Measurements from ENCODE around the gene TMC4.

Gene TMC4

GRCh38 chr19:54136864-54137698 is 35.9 kb downstream of the TMC4 start:
- peak overlapping the region; percentile 88 for H3K4me3 ChIP-seq (replicated peaks; ENCODE audit: low read depth, low read length)
- peak; percentile 99 for DNase-seq (ENCODE audit: extremely low read depth, insufficient read length)
- H3K36me3 ChIP-seq (ENCODE audit: control insufficient read depth, insufficient read depth, low read length), result peaks cover 8% of the 10 kb centered on the region
- no peak for TF ChIP-seq CTCF (IDR thresholded peaks at IDR 0.05; ENCODE audit: insufficient read depth, low read length, poor library complexity, severe bottlenecking)
- no peaks in the 10 kb centered on the region for H3K27me3 ChIP-seq (replicated peaks; ENCODE audit: control insufficient read depth, insufficient read depth, low read length)

GRCh38 chr19:54136086-54136863 is 36.7 kb downstream of the TMC4 start:
- Histone ChIP-seq H3K27me3 (replicated peaks; ENCODE audit: control insufficient read depth, insufficient read depth, low read length) (no peaks in the 10 kb centered on the region), H3K36me3 (ENCODE audit: control insufficient read depth, insufficient read depth, low read length) (peaks cover 9% of the 10 kb centered on the region), H3K4me3 (replicated peaks; ENCODE audit: low read depth, low read length) (peak overlapping the region; percentile 69)
- no peak for DNase-seq (ENCODE audit: extremely low read depth, insufficient read length)
- TF ChIP-seq CTCF (IDR thresholded peaks at IDR 0.05; ENCODE audit: insufficient read depth, low read length, poor library complexity, severe bottlenecking), result no peak

GRCh38 chr19:54133957-54134590 is 38.9 kb downstream of the TMC4 start:
- DNase-seq (ENCODE audit: extremely low read depth, insufficient read length), result no peak
- Histone ChIP-seq H3K4me3 (replicated peaks; ENCODE audit: low read depth, low read length) (no peak overlapping the region), H3K36me3 (ENCODE audit: control insufficient read depth, insufficient read depth, low read length) (peaks cover 14% of the 10 kb centered on the region), H3K27me3 (replicated peaks; ENCODE audit: control insufficient read depth, insufficient read depth, low read length) (no peaks in the 10 kb centered on the region)
- TF ChIP-seq CTCF (IDR thresholded peaks at IDR 0.05; ENCODE audit: insufficient read depth, low read length, poor library complexity, severe bottlenecking), result no peak

- Histone ChIP-seq H3K27me3 (replicated peaks; ENCODE audit: control insufficient read depth, insufficient read depth, low read length) (no peaks in the 10 kb centered on the region), H3K4me3 (replicated peaks; ENCODE audit: low read depth, low read length) (no peak overlapping the region), H3K36me3 (ENCODE audit: control insufficient read depth, insufficient read depth, low read length) (peaks cover 17% of the 10 kb centered on the region)
- TF ChIP-seq CTCF (IDR thresholded peaks at IDR 0.05; ENCODE audit: insufficient read depth, low read length, poor library complexity, severe bottlenecking), result no peak
- no peak for DNase-seq (ENCODE audit: extremely low read depth, insufficient read length)
Observed at GRCh38 chr19:54133312-54133956, 39.5 kb downstream of the TMC4 start.

- no peak for TF ChIP-seq CTCF (IDR thresholded peaks at IDR 0.05; ENCODE audit: insufficient read depth, low read length, poor library complexity, severe bottlenecking)
- Histone ChIP-seq H3K36me3 (ENCODE audit: control insufficient read depth, insufficient read depth, low read length) (peaks cover 29% of the 10 kb centered on the region), H3K4me3 (replicated peaks; ENCODE audit: low read depth, low read length) (no peak overlapping the region), H3K27me3 (replicated peaks; ENCODE audit: control insufficient read depth, insufficient read depth, low read length) (no peaks in the 10 kb centered on the region)
- no peak for DNase-seq (ENCODE audit: extremely low read depth, insufficient read length)
Observed at GRCh38 chr19:54129617-54129996, 43.4 kb downstream of the TMC4 start.
